Measurements from ENCODE around the gene ALKBH8.

DNA sequence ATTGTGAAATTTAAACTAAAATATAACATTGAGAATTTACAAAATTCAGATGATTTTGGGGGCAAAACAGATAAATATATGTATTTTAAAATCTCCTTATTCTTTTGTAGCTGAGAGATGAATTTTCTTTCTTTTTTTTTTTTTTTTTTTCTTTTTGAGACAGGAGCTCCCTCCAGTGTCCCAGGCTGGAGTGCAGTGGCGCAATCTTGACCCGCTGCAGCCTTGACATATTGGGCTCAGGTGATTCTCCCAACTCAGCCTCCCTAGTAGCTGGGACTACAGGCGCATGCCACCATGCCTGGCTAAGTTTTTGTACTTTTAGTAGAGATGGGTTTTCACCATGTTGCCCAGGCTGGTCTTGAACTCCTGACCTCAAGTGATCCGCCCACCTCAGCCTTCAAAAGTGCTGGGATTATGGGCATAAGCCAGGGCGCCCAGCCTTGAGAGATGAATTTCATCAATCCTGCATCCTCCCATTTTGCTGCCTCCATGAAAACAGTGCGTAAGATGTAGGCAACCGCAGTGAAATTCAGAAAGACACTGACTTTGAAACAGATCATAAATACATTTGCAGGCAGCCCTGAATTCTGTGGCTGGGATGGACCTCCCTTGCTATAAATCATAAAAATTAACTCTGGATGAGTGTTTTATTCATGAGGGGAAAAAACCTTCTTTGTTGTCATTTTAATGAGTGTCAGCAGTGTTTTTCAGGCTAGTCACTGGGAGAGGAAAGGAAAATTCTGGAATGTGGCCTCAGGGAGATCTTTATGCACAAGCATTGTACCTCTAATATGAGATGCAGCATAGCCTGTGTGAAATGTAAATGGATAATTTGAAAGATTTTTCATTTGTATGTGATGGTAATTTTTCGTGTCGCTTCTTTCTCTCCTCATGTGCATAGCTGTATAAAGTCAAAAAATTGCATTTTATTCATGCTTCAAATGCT, 39.8 kb upstream of the ALKBH8 start:
- TF ChIP-seq POLR2AphosphoS5 (IDR thresholded peaks at IDR 0.05; ENCODE audit: low read depth, low read length) (no peak), SIN3A (IDR thresholded peaks at IDR 0.05; ENCODE audit: borderline replicate concordance, insufficient read depth, low read length) (no peak), TAF1 (IDR thresholded peaks at IDR 0.05; ENCODE audit: borderline replicate concordance, insufficient read depth, low read length) (no peak), FOXP2 (optimal IDR thresholded peaks at IDR 0.05; ENCODE audit: borderline replicate concordance, extremely low read depth, extremely low read length, insufficient read depth) (no peak)
- TF ChIP-seq, protein P1, sequence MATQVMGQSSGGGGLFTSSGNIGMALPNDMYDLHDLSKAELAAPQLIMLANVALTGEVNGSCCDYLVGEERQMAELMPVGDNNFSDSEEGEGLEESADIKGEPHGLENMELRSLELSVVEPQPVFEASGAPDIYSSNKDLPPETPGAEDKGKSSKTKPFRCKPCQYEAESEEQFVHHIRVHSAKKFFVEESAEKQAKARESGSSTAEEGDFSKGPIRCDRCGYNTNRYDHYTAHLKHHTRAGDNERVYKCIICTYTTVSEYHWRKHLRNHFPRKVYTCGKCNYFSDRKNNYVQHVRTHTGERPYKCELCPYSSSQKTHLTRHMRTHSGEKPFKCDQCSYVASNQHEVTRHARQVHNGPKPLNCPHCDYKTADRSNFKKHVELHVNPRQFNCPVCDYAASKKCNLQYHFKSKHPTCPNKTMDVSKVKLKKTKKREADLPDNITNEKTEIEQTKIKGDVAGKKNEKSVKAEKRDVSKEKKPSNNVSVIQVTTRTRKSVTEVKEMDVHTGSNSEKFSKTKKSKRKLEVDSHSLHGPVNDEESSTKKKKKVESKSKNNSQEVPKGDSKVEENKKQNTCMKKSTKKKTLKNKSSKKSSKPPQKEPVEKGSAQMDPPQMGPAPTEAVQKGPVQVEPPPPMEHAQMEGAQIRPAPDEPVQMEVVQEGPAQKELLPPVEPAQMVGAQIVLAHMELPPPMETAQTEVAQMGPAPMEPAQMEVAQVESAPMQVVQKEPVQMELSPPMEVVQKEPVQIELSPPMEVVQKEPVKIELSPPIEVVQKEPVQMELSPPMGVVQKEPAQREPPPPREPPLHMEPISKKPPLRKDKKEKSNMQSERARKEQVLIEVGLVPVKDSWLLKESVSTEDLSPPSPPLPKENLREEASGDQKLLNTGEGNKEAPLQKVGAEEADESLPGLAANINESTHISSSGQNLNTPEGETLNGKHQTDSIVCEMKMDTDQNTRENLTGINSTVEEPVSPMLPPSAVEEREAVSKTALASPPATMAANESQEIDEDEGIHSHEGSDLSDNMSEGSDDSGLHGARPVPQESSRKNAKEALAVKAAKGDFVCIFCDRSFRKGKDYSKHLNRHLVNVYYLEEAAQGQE (IDR thresholded peaks at IDR 0.05; ENCODE audit: insufficient read depth in 1 of 2, low read depth in 2 of 2, low read length in 2 of 2): no peak

Measured in PFSK-1 (cell line).